Hepatocyte (in vitro differentiated cells): Measurements from ENCODE around the gene DYNC2H1.

Experiments used
- CTCF ChIP-seq: fragments of 200-600 bp; sonication (generic); IDR thresholded peaks from 2 replicates; pipeline ENCODE4 v1.5.1; 2016; ENCODE audit warnings: antibody characterized with exemption, mild to moderate bottlenecking; ENCODE audit not compliant: poor library complexity
- EZH2 ChIP-seq: fragments of 200-600 bp; sonication (generic); IDR thresholded peaks from 2 replicates; pipeline ENCODE4 v1.6.1; 2016; ENCODE audit warnings: antibody characterized with exemption, mild to moderate bottlenecking, borderline replicate concordance
- EZH2phosphoT487 ChIP-seq: fragments of 200-600 bp; sonication (generic); IDR thresholded peaks from one replicate; pipeline ENCODE4 v1.6.1; 2018; ENCODE audit warnings: antibody characterized with exemption, mild to moderate bottlenecking, low read depth, moderate library complexity; ENCODE audit not compliant: unreplicated experiment, severe bottlenecking

- TF ChIP-seq CTCF = no peak
- TF ChIP-seq EZH2phosphoT487 = no peak
- no peak for TF ChIP-seq EZH2
These were observed 29.4 kb upstream of the DYNC2H1 start for GRCh38 chr11:103079833-103080232.
